Stimulated activated CD8-positive, alpha-beta memory T cell treated with anti-CD3 and anti-CD28 coated beads, Interleukin-7, amount 100 ng/mL, for 24 hours (primary cell): ENCODE data around the gene SLTM.
"Not testable (repeated sequence)": the region's sequence is repeated elsewhere in the genome, so short reads cannot be mapped to it uniquely, and the experiment has no call there.

Experiments used
- DNase-seq: peaks from one replicate; pipeline ENCODE4 v3.0.0-alpha.2; 2020; ENCODE audit warnings: low read depth

SLTM gene

DNA sequence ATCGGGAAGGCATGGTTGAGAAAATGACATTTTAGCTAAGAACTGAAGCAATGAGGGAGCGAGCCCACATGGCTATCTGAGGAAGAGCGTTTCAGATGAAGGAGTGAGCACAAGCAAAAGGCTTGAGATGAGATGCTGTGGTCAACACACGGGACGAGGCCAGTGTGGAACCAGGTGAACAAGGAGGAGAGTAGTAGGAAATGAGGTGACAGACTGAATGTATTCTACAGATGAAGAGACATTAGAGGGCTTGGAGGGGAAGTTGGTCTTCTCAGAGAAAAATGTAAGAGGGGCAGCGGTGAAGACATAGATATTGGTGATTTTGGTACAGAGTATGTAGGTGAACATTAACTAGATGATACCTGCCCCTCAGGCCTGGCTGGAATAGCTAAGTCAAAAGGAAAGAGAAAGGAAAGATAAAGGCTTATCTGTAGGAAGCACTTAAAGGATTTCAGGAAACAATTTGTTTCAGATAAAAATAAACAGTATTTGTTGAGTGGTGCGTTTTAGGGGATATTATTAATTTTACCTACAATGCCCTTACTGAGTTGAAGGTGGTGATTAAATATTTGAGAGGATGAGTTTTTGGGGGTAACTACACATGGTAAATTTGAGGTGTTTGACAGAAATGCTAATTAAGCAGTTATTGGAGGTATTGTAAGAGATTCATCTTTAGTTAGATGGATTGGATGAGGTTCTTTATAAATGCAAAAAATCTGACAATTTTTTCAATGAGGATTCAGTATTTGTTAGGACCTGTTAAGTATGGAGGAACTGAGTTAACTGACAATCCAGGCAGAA is 57.0 kb downstream of the SLTM start:
- no peak for DNase-seq

DNA sequence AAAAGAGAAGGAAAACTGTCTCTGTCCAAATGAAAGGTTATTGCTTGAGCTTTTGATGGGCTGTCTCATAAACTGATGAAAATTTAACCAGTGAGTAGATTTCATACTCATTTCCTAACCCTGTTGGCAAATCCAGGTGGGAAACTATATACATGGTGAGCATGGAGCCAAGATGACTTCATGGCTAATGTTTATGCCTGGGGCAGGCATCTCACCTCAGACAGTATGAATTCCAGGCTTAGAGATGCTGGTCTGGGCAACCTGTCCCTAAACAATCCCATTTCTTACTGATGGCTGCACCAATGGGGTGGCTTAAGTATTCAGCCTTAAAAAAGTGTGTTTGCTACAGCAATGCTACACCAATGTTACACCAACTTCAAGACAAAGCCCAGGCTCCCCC is 58.1 kb downstream of the SLTM start:
- DNase-seq = no peak

DNA sequence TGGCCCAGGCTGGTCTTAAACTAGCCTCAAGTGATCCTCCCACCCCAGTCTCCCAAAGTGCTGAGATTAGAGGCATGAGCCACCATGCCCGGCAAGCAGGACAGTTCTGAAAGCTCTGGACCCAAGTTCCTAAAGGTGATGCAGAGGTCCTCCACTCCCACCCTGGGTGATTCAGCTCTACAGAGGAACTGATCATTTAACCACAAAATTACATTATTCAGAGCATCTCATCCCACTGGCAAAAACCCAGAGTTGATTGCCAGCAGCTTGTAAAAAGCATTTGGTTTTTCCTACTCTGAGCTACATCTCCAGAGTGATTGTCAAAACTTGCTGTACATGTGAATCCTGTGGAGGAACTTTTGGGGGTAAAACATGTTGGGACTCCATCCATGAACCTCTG is 60.2 kb downstream of the SLTM start:
- DNase-seq = no peak

DNA sequence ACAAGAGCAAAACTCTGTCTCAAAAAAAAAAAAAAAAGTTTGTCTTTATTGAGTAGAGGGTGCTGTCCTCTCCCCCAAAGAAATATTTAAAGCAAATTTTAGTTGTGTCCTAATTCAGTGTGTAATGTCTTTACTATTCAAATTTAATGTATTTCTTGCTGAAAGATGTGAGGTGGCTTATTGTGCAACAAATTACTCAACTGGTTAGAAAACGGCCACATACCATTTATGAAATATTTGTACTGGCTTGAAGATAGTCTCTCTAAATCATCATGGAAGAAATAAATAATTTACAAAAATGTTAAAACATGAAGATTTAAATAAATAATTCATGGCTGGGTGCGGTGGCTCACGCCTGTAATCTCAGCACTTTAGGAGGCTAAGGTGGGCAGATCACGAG is 63.0 kb downstream of the SLTM start:
- no peak for DNase-seq

DNA sequence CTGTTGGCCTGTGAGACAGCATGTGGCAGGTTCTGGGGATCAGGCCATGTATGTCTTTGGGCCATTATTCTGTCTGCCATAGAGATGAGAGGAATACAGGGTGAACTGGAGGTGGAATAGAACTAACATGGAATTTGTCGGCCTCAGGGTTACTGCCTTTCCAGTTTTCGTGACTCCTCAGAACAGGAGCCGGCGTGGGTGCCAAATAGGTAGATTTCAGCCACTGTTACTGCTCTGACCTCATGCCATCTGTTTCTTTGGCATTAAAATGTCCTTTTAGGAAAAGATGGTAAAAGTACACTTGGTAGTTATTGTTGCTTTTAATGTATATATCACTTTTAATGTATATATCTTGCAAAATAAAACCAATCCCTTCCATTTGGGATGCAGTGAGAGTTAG is 65.6 kb downstream of the SLTM start:
- no peak for DNase-seq

DNA sequence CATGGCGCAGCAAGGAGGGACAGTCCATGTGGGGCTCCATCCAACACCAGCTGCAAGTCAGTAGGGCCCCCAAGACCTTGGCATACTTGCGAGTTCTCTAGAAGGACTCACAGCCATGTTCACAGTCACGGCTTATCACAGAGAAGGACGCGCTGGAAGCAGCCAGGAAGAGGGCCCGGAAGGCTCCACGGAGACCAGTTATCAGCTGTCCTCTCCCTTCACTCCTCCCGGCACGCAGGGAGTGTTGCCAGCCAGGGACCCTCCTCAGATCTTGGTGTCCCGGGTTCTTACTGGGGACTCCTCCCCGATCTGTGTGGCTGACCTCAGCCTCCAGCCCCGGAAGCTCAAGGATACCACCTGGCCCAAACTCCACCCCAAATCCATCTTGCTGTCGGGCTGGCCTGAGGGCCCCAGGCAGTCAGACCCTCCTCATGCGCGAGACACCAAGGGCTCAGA is 68.0 kb downstream of the SLTM start:
- DNase-seq = no peak

DNA sequence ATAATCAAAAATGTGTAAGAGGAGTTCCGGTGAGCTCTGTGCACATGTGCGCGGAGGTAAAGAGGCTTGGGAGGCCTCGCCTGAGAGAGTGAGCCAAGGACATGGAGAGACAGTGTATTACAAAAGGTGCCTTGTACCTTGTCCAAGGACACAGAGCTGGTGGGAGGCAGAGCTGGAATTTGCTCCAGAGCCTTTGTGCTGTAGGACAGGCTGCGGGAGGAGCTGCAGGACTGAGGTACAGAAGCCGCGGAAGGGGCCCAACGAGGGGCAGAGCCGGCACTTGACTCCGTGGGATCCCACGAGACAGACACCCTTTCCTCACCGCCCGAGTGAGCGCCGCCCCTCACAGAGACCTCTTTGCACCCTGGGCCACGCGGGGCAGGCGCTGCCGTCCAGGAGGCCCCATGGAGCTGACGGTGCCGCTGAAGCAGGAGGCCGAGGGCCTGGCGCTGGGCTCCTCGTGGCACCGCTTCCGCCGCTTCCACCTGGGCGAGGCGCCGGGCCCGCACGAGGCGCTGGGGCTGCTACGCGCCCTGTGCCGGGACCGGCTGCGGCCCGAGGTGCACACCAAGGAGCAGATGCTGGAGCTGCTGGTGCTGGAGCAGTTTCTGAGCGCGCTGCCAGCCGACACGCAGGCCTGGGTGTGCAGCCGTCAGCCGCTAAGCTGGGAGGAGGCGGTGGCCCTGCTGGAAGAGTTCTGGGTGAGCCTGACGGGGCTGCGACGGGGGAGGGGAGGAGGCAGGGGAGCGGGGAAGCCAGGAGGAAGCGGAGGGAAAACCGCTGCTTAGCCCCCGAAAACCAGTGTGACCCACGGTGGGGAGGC is 68.7 kb downstream of the SLTM start:
- no peak for DNase-seq

DNA sequence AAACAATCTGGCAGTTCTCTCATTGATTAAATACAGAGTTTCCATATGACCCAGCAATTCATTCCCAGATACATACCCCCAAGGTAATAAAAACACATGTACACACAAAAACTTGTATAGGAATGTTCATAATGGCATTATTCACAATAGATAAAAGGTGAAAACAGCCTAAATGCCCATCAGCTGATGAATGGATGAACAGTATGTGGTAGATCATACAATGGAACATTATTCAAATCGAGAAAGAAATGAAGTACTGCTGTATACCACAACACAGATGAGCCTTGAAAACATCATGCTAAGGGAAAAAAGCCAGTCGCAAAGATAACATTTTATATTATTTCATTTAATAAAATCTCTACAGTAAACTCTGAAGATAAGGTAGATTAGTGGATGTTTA is 71.2 kb downstream of the SLTM start:
- DNase-seq = no peak

DNA sequence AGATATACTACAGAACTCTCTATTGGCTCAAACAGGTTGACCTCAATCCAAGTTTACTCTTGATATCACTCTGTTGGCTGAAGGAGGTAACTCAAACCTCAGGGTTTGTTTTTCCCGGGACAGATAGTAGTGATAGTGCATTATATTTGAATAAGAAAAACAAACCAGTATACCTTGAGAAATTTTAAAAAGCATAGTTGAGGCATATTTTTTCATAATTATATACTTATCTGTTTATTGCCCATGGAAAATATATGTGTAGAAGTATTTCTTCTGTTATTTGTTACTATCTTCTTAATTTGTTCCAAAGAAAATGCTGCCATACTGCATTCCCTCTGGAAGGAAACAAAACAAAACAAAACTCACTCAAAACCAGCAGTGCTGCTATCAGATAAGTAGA is 76.9 kb downstream of the SLTM start:
- not testable (repeated sequence) for DNase-seq

DNA sequence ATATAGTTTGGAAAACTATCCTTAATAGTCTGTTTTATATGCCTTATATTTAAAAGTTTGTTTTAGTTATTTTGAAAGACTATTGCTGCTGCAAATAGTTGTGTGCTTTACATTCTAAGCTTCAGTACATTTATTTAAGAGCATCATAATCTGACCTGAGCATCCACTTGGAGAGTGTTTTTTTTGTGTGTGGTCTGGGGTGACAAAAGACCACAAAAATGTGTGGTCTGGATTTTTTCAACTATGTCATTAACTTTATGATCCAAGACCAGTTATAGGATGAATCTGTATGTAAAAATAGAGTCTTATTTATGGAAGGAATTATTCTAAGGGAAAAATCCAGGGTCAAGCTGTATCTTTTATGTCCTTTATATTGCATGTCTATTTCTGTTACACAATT is 77.4 kb downstream of the SLTM start:
- no peak for DNase-seq

DNA sequence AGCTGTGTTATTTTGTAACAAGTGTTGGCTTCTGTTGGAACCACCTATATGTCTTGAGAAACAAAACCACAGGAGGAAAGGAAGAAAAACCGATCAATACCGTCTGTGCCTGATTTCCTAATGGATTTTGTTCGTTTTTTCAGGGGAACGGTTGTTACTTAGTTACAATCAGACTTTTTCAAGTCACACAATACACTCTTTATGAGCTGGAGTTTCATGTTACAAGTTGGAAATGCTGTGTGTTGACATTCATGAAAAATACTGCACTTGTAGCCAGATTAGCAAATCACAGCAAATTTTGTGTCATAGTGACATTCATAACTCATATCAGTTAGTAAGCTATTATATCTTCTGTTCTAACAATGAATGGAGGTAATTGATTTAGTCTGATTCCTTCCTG is 78.9 kb downstream of the SLTM start:
- no peak for DNase-seq

DNA sequence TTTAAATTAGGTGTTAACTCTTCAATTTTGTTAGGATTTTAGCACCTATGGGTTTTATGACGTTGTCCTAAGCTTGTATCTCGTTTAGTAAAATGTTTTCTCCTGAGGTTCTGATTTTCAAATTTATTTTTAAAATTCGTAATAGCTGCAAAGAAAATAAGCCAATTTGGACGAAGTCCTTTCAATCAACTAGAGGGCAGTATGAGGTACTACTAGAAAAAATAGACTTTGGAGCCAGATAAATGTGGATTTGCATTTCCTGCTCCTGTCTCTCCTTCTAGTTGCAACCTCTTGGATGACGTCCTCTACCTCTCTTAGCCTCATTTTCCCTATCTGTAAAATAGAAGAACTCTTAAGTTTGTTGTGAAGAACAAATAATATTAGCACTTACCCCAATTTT is 81.1 kb downstream of the SLTM start:
- no peak for DNase-seq

DNA sequence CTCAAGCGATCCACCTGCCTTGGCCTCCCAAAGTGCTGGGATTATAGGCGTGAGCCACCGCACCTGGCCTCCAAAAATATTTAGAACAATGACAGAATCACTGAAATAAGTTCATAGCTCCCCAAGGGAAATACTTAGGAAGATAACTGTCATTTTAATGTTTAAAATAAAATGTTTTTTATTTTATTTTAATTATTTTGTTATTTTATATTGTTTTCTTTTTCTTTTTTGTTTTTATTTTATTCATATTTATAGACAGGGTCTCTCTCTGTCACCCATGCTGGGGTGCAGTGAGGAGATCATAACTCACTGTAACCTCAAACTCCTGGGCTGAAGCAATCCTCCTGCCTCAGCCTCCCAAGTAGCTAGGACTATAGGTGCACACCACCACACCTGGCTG is 82.3 kb downstream of the SLTM start:
- not testable (repeated sequence) for DNase-seq

DNA sequence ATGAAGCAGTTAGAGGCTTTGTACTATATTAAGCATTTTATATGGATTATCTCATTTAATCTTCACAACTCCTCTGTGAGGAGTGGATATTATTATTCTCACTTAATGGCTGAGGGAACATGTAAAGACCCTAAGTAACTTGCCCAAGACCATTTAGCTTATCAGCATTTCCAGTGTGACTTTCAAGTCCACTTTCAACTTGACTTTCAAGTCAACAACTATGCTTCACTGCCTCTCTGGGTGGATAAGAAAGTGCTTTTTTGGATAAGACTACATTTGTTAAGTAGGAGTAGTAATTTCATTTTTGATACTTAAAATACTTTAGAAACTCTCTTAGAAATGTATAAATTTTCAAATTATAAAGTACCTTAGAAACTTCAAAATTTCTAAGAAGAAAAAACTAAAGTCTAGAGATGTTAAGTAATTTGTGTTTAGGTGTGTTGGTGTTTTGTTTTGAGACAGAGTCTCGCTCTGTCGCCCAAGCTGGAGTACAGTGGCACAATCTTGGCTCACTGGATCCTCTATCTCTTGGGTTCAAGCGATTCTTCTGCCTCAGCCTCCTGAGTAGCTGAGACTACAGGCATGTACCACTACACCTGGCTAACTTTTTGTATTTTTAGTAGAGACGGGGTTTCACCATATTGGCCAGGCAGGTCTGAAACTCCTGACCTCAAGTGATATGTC is 90.6 kb downstream of the SLTM start:
- no peak for DNase-seq

DNA sequence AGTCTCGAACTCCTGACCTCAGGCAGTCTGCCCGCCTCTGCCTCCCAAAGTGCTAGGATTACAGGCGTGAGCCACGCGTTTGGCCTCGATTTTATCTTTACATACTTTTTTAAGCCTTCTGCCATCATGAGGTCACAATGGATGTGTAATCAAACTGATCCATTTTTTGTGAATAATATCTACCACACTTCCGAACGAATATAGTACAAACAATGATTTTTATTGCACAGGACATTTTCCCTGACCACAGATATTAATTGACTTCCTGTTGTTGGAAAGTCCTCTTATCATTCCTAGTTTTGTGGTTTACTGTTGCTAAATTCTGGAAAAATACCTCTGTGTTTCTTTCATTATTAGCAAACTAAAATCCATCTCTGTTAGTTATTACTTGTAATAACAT is 93.4 kb downstream of the SLTM start:
- DNase-seq = no peak

DNA sequence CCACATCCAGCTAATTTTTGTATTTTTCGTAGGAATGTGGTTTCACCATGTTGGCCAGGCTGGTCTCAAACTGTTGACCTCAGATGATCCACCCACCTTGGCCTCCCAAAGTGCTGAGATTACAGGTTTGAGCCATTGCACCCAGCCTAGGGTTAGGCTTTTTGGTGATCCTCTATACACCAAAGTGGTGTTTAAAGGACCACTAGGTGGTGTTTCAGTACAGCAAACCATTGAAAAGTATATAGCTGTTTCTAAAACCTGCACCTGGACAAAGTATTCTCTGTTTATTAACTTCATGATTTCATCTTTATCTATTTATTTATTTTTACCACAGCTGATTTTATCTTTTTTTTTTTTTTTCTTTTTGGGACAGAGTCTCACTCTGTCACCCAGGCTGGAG is 94.0 kb downstream of the SLTM start:
- no peak for DNase-seq

DNA sequence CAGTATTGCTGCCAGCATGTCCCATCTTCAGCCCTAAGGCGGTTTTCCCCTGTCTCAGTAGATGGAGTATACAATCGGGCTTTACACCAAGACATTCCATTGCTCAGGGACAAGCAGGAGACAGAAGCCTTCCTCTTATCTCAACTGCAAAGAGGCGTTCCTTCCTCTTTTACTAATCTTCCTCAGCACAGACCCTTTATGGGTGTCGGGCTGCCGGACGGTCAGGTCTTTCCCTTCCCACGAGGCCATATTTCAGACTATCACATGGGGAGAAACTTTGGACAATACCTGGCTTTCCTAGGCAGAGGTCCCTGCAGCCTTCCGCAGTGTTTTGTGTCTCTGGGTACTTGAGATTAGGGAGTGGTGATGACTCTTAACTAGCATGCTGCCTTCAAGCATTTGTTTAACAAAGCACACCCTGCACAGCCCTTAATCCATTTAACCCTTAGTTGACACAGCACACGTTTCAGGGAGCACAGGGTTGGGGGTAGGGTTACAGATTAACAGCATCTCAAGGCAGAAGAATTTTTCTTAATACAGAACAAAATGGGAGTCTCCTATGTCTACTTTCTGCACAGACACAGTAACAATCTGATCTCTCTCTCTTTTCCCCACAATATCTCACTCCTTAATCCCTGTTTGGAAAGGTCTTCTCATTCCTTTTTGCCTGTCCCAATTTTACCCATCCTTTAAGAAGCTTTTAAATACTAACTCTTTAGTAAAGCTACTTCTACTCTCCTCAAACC is 99.6 kb downstream of the SLTM start:
- DNase-seq = not testable (repeated sequence)

DNA sequence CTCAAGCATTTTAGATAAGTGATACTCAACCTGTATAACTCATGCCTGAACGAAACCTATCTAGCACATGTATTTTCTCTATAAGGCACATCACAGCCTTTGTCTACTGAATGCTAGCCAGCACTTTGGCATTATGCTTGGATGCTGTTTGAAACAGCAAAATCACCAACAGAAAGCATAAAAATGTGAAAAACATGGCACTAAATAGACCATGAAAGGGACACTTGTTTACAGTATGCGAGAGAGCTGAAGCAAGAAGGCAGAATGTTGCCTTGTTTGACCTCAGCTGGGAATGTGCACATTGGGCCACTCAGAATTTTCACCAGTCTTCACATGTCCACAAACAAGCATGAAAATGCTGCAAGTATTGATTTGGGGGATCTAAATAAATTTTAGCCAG is 102.9 kb downstream of the SLTM start:
- no peak for DNase-seq
